ENCODE measurements around the gene ATRN.

ATRN gene

DNA sequence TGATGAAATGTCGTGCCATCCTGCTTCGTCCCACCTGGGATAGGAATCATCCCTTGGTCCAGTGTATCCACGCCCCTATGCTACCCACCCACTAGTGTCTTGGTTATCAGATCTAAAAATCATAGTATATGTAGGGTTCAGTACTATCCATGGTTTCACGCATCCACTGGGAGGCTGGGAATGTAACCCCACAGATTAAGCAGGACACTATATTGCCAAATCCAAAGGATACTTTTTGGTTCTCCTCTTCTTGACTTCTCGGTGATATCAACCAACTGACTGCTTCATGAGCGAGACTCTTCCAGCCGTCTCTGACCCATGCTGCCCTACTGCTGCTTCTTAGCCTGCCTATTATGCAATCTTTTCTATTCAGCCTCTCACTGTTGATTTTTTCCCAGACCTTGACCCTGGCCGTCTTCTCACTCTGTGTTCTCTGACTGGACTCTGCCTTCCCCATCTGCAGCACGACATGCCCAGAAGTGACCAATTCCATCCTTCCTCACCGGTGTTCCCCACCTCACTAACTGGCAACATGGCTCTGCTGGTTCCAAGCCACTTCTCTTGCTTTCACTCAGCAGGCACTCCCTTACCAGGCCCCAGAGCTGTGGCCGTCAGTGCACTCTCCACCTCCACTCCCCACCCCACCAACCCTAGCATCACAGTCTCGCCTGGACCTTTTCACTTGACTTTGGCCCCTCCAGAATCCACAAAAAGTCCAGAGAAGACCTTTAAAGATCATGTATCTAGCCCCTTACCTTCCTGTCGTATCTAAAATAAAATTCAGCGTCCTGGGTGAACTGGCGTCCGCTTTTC is 157.9 kb downstream of the ATRN start:
- TF ChIP-seq POLR2A (IDR thresholded peaks at IDR 0.05; ENCODE audit: low read length) = no peak
- DNase-seq = no peak

DNA sequence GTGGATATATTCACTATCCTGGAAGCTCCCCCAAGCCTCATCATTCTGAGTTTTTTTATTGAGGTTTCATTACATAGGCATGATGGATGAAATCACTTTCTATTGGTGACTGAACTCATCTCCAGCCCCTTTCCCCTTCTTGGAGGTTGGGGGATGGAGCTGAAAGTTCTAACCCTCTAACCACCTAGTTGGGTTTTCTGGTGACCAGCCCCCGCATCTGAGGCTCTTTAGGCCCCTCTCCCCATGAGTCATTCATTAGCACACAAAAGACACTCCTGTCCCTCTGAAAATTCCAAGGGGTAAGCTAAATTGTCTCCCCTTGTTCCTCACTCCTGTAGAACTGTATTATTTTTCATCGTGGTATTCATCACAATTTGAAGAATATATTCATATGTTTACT is 159.1 kb downstream of the ATRN start:
- no peak for DNase-seq
- no peak for TF ChIP-seq POLR2A (IDR thresholded peaks at IDR 0.05; ENCODE audit: low read length)
- no peak for TF ChIP-seq GATA1 (IDR thresholded peaks at IDR 0.05; ENCODE audit: low read depth, low read length)

DNA sequence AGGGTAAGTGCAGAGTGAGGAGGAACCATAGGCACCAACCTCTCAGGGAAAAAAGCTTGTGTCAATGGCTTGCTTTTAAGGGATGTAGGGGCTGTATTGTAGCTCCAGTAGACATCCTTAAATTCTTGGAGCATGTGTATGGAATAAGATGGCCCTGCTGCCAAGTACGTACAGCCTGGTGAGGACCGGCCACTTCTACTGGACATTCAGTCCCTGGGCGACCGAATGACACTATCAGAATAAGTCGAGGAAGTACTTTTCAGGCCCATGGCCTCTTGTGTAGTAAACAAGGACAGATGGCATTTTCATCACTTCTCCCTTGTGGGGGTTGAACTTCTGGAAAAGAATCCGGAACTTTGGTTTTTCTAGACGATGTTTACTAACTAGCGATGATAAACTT is 159.6 kb downstream of the ATRN start:
- DNase-seq = no peak
- TF ChIP-seq GATA1 (IDR thresholded peaks at IDR 0.05; ENCODE audit: low read depth, low read length) = no peak
- no peak for TF ChIP-seq POLR2A (IDR thresholded peaks at IDR 0.05; ENCODE audit: low read length)

DNA sequence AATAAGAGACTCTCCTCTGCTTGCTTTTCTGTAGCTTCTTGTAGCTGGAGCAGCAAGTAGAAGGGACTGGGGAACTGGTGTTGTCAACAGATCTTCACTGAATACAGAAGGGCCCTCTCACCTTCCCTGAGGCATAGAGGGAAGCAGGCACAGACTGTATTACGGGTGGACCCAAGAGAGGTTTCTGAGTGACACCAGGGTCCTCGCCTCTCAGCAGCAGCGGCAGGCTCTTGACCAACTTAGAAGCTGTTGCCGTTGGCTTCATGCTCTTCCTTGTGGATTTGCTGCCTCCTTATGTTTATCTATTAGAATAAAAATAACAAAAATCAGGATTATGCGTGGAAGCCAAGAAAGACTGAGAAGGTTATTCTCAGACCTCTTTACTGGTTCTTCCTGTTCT is 160.7 kb downstream of the ATRN start:
- TF ChIP-seq GATA1 (IDR thresholded peaks at IDR 0.05; ENCODE audit: low read depth, low read length) (no peak), POLR2A (IDR thresholded peaks at IDR 0.05; ENCODE audit: low read length) (no peak)

DNA sequence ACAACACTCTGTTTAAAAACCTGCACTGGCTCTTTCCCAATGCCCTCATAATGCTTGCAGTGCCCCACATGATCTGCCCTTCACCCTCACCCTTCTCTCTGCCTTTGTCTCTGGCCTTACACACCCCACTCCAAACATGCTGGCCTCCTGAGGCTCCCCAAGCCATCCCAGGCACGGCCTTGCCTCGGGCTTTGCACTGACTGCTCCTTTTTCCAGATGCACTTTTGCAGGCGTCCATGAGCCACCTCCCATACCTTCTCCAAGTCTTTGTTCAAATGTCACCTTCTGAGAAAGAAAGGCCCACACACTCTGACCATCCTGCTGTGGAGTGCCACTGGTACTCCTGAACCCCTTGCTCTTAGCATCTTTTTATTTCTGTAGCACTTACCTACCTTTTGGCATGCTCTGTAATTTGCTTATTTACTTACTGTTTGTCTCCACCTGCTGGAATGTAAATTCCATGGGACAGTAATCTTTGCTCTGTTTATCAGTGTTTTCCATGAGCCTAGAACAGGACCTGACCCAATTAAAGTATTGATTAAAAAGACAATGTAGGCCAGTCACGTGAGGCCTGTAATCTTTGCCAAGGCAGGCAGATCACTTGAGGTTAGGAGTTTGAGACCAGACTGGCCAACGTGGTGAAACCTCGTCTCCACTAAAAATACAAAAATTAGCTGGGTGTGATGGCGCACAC is 161.6 kb downstream of the ATRN start:
- DNase-seq = peak; percentile 6 to 25

More for the DNA sequence above, 160.7 kb downstream of the ATRN start:
- no peak for DNase-seq

DNA sequence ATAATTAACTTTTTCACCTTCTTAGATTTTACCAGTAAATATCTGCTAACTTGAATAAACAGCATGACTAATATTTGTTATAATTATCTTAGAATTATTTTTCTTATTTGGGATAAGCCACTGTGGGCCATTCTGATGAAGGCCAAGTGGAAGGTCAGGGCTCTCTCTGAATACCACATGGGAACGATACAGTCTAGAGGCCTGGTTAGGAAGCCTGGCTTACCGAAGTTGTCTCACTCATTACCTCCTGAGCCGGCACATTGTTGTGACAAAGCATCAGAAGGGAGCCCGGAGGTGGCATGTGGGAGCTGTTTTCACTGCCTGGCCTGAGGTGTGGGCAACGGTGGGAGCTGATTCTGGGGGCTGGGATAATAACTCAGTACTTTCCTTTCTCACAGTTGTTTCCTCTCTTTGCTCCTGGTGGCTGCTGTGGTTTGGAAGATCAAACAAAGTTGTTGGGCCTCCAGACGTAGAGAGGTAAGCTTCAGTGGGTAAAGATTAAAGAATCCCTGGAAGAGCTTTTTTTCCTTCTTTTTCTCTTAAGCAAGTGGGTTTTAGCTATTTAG is 163.2 kb downstream of the ATRN start:
- TF ChIP-seq POLR2A (IDR thresholded peaks at IDR 0.05; ENCODE audit: low read length) = no peak
- no peak for TF ChIP-seq GATA1 (IDR thresholded peaks at IDR 0.05; ENCODE audit: low read depth, low read length)

More for the DNA sequence above, 161.6 kb downstream of the ATRN start:
- TF ChIP-seq GATA1 (IDR thresholded peaks at IDR 0.05; ENCODE audit: low read depth, low read length) = no peak
- no peak for TF ChIP-seq POLR2A (IDR thresholded peaks at IDR 0.05; ENCODE audit: low read length)

DNA sequence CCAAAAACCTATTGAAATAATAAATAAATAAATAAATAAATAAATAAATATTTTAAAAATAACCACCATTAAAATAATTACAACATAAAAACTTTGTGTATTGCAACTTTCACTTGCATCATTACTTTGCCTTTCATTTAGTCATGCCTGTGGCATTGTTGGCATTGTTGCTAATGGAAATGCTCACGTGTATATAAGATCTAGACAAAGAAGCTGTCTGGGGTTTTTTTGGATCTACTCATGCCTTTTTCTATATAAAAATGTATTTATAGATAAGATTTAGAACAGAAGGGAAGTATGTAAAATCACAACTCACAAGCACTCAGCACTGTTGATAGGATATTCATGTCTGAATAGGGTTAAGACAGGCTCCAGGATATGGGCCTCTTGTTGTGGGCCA is 164.5 kb downstream of the ATRN start:
- TF ChIP-seq GATA1 (IDR thresholded peaks at IDR 0.05; ENCODE audit: low read depth, low read length) (no peak), POLR2A (IDR thresholded peaks at IDR 0.05; ENCODE audit: low read length) (no peak)
- DNase-seq = no peak

More for the DNA sequence above, 163.2 kb downstream of the ATRN start:
- DNase-seq = no peak

DNA sequence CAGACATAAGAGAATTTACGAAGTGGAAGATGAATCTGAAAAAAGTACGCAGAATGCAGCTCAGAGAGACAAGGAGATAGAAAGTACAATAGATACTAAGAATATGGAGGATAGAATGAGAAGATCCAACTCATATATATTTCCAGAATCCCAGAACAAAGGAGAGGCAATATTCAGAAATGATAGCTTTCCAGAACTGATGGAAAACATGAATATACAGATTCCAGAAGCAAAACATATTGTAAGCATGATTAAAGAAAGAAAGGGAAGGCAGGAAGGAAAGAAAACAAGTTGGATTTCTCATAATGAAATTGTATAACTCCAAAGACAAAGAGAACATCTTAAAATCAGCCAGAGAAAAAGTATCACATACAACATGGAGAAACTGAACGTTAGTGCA is 169.4 kb downstream of the ATRN start:
- TF ChIP-seq GATA1 (IDR thresholded peaks at IDR 0.05; ENCODE audit: low read depth, low read length) (no peak), POLR2A (IDR thresholded peaks at IDR 0.05; ENCODE audit: low read length) (no peak)
- no peak for DNase-seq

DNA sequence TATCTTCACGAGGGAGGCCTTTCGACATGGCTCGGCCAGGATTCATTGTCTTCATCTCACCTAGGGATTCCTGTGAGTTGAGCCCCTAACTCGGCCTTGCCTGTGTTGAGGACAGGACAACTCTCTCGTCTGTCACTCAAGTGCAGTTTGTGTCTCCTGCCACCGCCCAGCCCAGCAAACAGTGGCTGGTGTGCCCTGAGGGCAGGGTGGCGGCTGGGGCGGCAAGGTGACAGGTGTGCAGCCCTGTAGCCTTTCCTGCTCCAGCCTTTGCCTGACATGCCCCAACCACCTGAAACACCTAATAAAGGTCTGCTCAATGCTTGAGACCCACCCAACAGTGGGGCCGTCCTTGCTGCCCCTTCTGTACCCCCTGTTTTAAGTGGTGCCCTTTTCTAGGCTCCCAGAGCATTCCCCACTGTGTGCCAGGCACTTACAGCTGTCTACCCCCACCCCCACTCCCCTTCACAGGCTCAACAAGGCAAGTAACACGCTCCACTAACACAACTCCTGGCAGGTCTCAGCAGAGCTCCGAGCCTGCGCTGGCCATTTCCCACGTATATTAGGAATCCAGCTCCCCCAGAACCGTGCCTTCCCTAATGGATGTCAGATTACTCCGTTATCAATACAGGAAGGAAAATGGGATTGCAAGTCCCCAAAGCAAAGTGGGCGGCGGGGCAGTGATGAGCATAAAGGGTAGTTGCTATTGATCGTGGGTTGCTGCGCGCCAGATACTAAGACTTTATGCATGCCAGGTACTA is 174.7 kb downstream of the ATRN start:
- no peak for DNase-seq
- no peak for TF ChIP-seq GATA1 (IDR thresholded peaks at IDR 0.05; ENCODE audit: low read depth, low read length)
- no peak for TF ChIP-seq POLR2A (IDR thresholded peaks at IDR 0.05; ENCODE audit: low read length)

DNA sequence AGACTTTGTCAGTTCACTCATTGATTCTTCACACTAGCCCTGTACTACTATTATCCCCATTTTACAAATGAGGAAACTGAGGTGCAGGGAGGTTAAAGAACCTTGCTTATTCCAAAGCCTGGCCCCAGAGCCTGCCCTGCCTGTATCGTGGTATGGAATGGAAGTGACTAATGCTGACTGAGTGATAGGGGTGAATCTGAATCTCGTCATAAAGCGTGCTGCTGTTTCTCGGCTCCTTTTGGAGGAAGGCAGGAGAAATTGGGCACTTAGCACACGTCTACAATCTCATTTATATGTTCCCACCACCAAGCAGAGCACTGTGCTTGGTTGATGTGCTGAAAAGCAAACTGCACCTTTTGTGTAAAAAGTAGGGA is 175.2 kb downstream of the ATRN start:
- no peak for DNase-seq
- TF ChIP-seq GATA1 (IDR thresholded peaks at IDR 0.05; ENCODE audit: low read depth, low read length) (no peak), POLR2A (IDR thresholded peaks at IDR 0.05; ENCODE audit: low read length) (no peak)

DNA sequence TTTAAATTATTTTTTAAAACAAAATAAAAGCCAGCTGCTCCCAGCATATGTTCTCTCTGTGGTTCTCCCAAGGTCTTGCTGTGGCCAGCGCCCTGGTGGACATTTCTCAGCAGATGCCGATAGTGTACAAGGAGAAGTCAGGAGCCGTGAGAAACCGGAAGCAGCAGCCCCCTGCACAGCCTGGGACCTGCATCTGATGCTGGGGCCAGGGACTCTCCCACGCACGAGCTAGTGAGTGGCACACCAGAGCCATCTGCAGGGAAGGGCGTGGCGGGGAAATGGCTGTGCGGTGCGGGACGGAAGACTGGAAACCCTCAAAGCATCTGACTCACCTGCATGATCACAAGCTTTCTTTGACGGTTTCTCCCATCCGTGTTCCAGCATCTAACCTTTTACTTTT is 175.8 kb downstream of the ATRN start:
- DNase-seq = no peak

DNA sequence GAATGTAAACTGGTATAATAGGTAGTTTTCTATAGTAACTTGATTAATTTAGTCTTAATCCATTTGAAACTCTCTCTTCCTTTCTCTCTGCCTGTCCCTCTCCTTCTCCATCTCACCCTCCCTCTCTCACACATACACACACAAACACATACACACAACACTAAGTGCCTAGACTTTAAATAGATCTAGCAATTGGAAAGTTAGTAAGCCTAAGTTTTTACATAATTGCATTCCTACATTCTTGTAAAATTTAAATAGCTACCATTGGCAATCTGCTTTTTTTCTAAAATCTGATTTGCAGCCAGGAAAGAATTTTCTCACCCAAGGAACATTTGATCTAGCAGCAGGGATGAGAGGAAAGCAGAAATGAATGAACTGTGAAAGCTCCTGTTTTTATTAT is 176.7 kb downstream of the ATRN start:
- no peak for TF ChIP-seq POLR2A (IDR thresholded peaks at IDR 0.05; ENCODE audit: low read length)
- no peak for TF ChIP-seq GATA1 (IDR thresholded peaks at IDR 0.05; ENCODE audit: low read depth, low read length)
- no peak for DNase-seq

More for the DNA sequence above, 175.8 kb downstream of the ATRN start:
- TF ChIP-seq POLR2A (IDR thresholded peaks at IDR 0.05; ENCODE audit: low read length) (no peak), GATA1 (IDR thresholded peaks at IDR 0.05; ENCODE audit: low read depth, low read length) (no peak)

DNA sequence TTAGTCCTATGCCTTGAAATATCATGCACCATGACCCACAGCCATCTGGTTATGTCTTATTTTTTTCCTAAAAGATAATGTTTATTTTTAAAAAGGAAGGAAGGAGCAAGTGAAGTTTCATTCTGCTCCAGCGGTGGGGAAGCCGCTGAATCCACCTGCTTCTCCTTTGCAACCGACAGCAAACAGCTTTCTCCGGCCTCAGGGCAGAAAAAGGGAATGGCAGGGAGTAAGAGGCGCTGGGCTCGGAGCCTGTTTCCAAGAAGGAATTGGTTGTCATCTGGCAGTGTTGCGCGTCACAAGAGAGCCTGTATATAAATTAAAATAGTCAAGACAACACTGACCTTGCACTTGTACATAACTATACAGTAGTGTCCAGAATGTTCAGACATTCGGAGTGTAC is 178.1 kb downstream of the ATRN start:
- no peak for TF ChIP-seq POLR2A (IDR thresholded peaks at IDR 0.05; ENCODE audit: low read length)
- TF ChIP-seq GATA1 (IDR thresholded peaks at IDR 0.05; ENCODE audit: low read depth, low read length) = no peak
- DNase-seq = no peak
